Endothelial cell of umbilical vein (primary cell): Measurements from ENCODE around the gene PHC1. TPM values are rescaled to one million over a fixed set of nuclear protein-coding genes. Genes with fewer than 3 reads are reported as not detected.

ENCODE experiments used
- BruUV-seq: library from RNA; stranded (reverse); fragments of 400-500 nt; replicated peaks from 2 replicates; lab custom pipeline; 2021; lab: Mats Ljungman, UMichigan
- CTCF ChIA-PET: fragments of 300-600, 350-600 bp; sonication (Branson Sonifier 250); formaldehyde crosslinking; loops from one replicate; lab custom pipeline; 2021; ENCODE audit warnings: antibody characterized with exemption, inconsistent platforms; lab: Charles Lee
- POLR2A ChIA-PET: fragments of 300-600, 350-600 bp; sonication (Branson Sonifier 250); formaldehyde crosslinking; loops from one replicate; lab custom pipeline; 2021; ENCODE audit warnings: antibody characterized with exemption, inconsistent platforms; lab: Charles Lee
- DNase-seq: peaks from one replicate; pipeline ENCODE4 v3.0.0-alpha.2; 2011; ENCODE audit warnings: low read depth, low spot score
- FAIRE-seq: peaks from 2 replicates; lab custom pipeline; 2011; peaks lifted over from hg19 to GRCh38; lab: Jason Lieb, UNC
- H2AFZ ChIP-seq: 2 replicates; pipeline ENCODE4 v1.6.0; 2012; ENCODE audit warnings: low read depth, low read length, control low read depth, inconsistent platforms
- H3K27ac ChIP-seq: 2 replicates; pipeline ENCODE4 v1.5.1; 2011; ENCODE audit warnings: low read depth, mild to moderate bottlenecking, control low read depth, low read length, moderate library complexity; ENCODE audit not compliant: insufficient read depth
- H3K27me3 ChIP-seq, 2 experiments: 2 replicates each; pipeline versions ENCODE4 v1.6.0 to v1.6.1; 2011; ENCODE audit warnings: low read length in 2 of 2, mixed read lengths in 1 of 2; ENCODE audit not compliant: control insufficient read depth in 2 of 2, insufficient read depth in 2 of 2
- H3K36me3 ChIP-seq, 2 experiments: 2 replicates in 1 of 2; 3 replicates in 1 of 2; pipeline ENCODE4 v1.5.1; 2011; ENCODE audit warnings: low read length in 2 of 2, mild to moderate bottlenecking in 1 of 2, moderate library complexity in 1 of 2; ENCODE audit not compliant: control insufficient read depth in 2 of 2, insufficient read depth in 2 of 2; ENCODE audit errors: extremely low read depth in 1 of 2
- H3K4me1 ChIP-seq: 3 replicates; pipeline ENCODE4 v1.5.1; 2011; ENCODE audit warnings: mild to moderate bottlenecking, low read length; ENCODE audit not compliant: control insufficient read depth, insufficient read depth; ENCODE audit errors: extremely low read depth
- H3K4me2 ChIP-seq: 2 replicates; pipeline ENCODE4 v1.6.1; 2011; ENCODE audit warnings: low read length, control low read depth, mixed read lengths; ENCODE audit not compliant: insufficient read depth
- H3K4me3 ChIP-seq, 3 experiments: fragments of 200-600 bp in 1 of 3; sonication (generic), shearing (Covaris generic) in 1 of 3; replicated peaks in 1 of 3; 2 replicates each; pipeline ENCODE4 v1.5.1; 2011 to 2016; ENCODE audit warnings: control low read depth in 3 of 3, low read length in 3 of 3, mild to moderate bottlenecking in 2 of 3, inconsistent platforms in 1 of 3, low read depth in 1 of 3, moderate library complexity in 1 of 3; ENCODE audit not compliant: insufficient read depth in 1 of 3
- H3K79me2 ChIP-seq: 2 replicates; pipeline ENCODE4 v1.6.0; 2012; ENCODE audit warnings: low read length, inconsistent platforms; ENCODE audit not compliant: control insufficient read depth, insufficient read depth
- H3K9ac ChIP-seq: replicated peaks from 2 replicates; pipeline ENCODE3; 2011; ENCODE audit warnings: low read length, control low read depth; ENCODE audit not compliant: insufficient read depth; ENCODE audit errors: extremely low read depth
- H3K9me1 ChIP-seq: replicated peaks from 3 replicates; pipeline ENCODE4 v1.6.0; 2011; ENCODE audit warnings: mild to moderate bottlenecking, low read length; ENCODE audit not compliant: control insufficient read depth, insufficient read depth; ENCODE audit errors: extremely low read depth
- H3K9me3 ChIP-seq: replicated peaks from 2 replicates; pipeline ENCODE4 v1.5.1; 2012; ENCODE audit warnings: low read length, inconsistent platforms; ENCODE audit not compliant: control insufficient read depth, insufficient read depth
- H4K20me1 ChIP-seq: replicated peaks from 2 replicates; pipeline ENCODE3; 2011; ENCODE audit warnings: mild to moderate bottlenecking, low read length; ENCODE audit not compliant: control insufficient read depth, insufficient read depth; ENCODE audit errors: extremely low read depth
- CTCF ChIP-seq, 2 donors: IDR thresholded peaks; 1 replicate in 1 of 2; 2 replicates in 1 of 2; pipeline ENCODE4 v1.5.1; 2011; ENCODE audit warnings: low read length in 2 of 2, mild to moderate bottlenecking in 2 of 2, moderate library complexity in 2 of 2, control low read depth in 1 of 2, inconsistent platforms in 1 of 2, low read depth in 1 of 2; ENCODE audit not compliant: insufficient read depth in 1 of 2; ENCODE audit errors: extremely low read depth in 1 of 2
- EZH2 ChIP-seq: IDR thresholded peaks from 2 replicates; pipeline ENCODE4 v1.6.1; 2012; ENCODE audit warnings: borderline replicate concordance, low read depth, mild to moderate bottlenecking, moderate library complexity, low read length, inconsistent platforms; ENCODE audit not compliant: severe bottlenecking
- FOS ChIP-seq: IDR thresholded peaks from 2 replicates; pipeline ENCODE4 v1.6.1; 2011; ENCODE audit warnings: mild to moderate bottlenecking, low read length, moderate library complexity, borderline replicate concordance; ENCODE audit not compliant: insufficient read depth
- GATA2 ChIP-seq: IDR thresholded peaks from 2 replicates; pipeline ENCODE4 v1.7.0; 2011; ENCODE audit warnings: low read depth, mild to moderate bottlenecking, moderate library complexity, mixed read lengths, low read length; ENCODE audit not compliant: insufficient read length, insufficient read depth
- JUN ChIP-seq: IDR thresholded peaks from 2 replicates; pipeline ENCODE4 v1.6.1; 2011; ENCODE audit warnings: borderline replicate concordance, low read depth; ENCODE audit not compliant: insufficient read length, insufficient read depth
- MAX ChIP-seq: IDR thresholded peaks from 2 replicates; pipeline ENCODE4 v1.6.1; 2011; ENCODE audit not compliant: insufficient read depth, insufficient read length
- MYC ChIP-seq: IDR thresholded peaks from one replicate; pipeline ENCODE4 v1.6.1; 2011; ENCODE audit warnings: mild to moderate bottlenecking, low read depth, low read length
- POLR2A ChIP-seq: IDR thresholded peaks from 2 replicates; pipeline ENCODE4 v1.6.1; 2012; ENCODE audit warnings: low read depth, mild to moderate bottlenecking, control low read depth, low read length
- POLR2AphosphoS5 ChIP-seq: IDR thresholded peaks from 2 replicates; pipeline ENCODE4 v1.6.1; 2012; ENCODE audit warnings: low read depth, mild to moderate bottlenecking, control low read depth, low read length, moderate library complexity; ENCODE audit not compliant: insufficient read depth
- dilution Hi-C: fragments of 300-500 bp; cut with MboI; formaldehyde crosslinking; loops from one replicate; pipeline ENCODE4 v1.15.0; 2019; ENCODE audit warnings: low sequenced_read_pairs; ENCODE audit not compliant: extremely low pct_ligation_motif_present
- intact Hi-C: fragments of 100-400 bp; cut with micrococcal nuclease; formaldehyde crosslinking; loops from one replicate; pipeline ENCODE4 v1.10.0; 2022
- polyA plus RNA-seq, 4 experiments: library from polyadenylated mRNA; depleted of rRNA in 3 of 4; stranded (reverse) in 3 of 4; unstranded in 1 of 4; fragments of >200 nt; gene quantifications; 2 replicates each; pipeline versions ENCODE4 v1.2.1 to v1.2.3, GENCODE V29; 2011 to 2012; ENCODE audit warnings: missing spikeins in 1 of 4
- total RNA-seq: library from RNA; stranded (reverse); gene quantifications from 2 replicates; pipeline ENCODE4 v1.2.3, GENCODE V29; 2021

The PHC1 gene
- total and polyA plus RNA-seq, 2 donors (not counting 3 experiments of a cell fraction or from before 2014, with no cell fraction given) = 37.3 to 66.3 TPM

DNA sequence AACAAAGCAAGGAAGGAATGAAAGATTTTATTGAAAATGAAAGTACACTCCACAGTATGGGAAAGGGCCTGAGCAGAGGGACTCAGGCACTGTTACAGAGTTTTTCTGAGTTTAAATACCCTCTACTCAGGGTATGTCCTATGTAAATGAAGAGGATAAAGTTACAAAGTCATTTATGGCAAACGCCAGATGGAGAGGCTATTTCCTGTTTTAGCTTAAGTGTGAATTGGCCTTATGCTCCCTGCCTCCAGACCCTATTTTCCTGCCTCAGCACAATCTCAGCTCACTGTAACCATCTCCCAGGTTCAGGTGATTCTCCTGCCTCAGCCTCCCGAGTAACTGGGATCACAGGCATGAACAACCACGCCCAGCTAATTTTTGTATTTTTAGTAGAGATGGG is 6.8 kb upstream of the PHC1 start:
- intact Hi-C loops = no loop called here
- DNase-seq = no peak
- Histone ChIP-seq H3K79me2 (no peaks in the 10 kb centered on the region), H3K9me1 (no peaks in the 10 kb centered on the region), H3K27ac (no peak overlapping the region), H3K27me3 (no peaks in the 10 kb centered on the region), H3K9me3 (no peaks in the 10 kb centered on the region), H3K36me3 (no peaks in the 10 kb centered on the region), H3K4me2 (no peak overlapping the region), H2AFZ (no peak overlapping the region), H3K4me3 (no peak overlapping the region), H3K4me1 (no peaks in the 10 kb centered on the region), H4K20me1 (no peaks in the 10 kb centered on the region), H3K9ac (no peak overlapping the region)
- ChIA-PET POLR2A (no interaction called here), CTCF (interaction anchor here (1.2 to 1.3 kb wide), 3 partner anchors 10 to 250 kb away, joined by 3 to 6 read pairs (median 3); no protein-coding TSS in a partner anchor)
- TF ChIP-seq MAX (no peak), JUN (no peak), GATA2 (no peak), MYC (no peak), FOS (no peak), EZH2 (no peak), POLR2AphosphoS5 (no peak), POLR2A (no peak), CTCF (IDR thresholded peaks at IDR 0.05; ENCODE audit: extremely low read depth in 1 of 2, insufficient read depth in 1 of 2, low read depth in 1 of 2, low read length in 2 of 2) (no peak)
- dilution Hi-C loops = no loop called here
- no peak for FAIRE-seq
- no TSS peak for BruUV-seq
